ENCODE results near the gene ENO4.

The ENO4 gene

DNA sequence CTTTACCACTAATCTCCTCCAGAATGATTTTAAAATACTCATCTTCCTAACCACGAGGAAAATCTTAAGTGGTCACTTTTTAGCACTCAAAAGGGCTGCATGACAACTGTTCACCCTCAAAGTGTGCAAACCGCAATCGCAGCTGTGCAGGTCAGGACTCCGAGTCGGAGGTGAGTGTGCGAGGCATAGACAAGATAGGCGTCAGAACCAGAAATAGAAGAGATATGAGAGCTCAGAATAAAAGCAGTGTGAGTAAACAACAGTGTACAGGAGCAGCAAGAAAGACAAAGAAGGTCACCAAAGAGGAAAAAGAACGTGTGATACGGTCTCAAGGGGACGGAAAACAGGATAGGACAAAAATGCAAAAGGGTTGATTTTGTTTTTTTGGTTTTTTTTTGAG lies 17.5 kb upstream of the ENO4 start:
- no peak for DNase-seq

DNA sequence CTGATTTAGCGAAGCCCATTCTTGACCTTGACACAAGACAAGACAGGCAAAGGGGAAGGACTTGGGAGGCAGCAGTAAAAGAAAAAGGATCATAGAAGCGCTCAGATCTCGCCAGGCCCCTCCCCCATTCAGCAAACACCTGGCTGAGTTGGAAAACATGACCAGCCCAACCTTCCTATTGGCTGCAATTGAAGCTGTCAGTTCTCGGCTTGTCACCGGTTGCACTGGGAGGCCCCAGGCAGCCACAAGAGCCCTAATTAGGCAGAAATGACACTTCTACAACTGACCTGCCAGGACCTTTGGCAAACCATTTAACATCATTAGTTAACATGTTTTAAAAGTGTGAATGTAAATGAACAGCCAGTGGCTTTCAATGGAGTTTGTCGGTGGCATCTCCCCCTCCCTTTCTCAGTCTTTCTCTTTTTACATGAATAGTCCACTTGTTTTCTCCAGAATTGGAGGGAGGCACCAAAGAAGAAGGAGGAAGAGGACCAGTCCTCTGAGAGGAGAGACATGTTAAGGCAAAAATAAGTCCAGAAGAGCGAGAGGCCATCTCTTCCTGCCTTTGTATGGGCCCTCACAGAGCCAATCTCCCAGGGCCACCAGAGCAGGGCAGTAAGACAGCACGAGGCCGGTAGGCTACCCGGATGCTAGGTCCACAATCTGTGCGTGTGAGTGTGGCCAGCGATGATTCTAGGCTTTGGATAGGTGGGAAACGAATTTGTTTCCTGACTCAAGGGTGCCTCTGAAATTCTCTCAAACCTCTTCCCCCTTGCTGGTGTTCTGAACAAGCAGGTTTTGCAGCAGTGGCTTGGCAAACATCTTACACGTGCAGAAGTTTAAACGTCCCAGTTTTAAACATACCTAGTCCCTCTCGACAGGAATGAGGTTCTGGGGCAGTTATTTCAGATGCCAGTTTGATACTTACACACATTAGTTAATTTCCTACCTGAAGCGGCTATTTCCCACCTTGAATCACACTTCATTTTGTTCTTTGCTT lies 15.0 kb upstream of the ENO4 start:
- no peak for DNase-seq

DNA sequence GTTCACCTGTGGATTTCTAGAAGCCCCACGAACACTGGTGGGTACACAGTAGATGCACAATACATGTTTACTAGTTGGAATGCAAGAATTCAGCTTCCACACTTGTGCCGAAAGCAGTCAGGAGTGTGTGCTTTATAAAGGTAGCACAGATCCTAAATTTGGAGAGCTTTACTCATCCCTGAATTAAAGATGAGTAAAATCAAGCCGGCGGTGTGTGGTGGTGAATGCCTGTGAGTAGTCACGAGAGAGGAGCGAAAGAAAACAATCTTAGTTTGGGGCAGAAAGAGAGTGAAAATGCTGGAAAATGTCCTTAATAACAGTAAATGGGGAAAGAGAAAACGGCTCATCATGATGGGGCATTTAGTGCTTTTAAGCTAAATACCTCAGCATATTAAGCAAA lies 13.6 kb upstream of the ENO4 start:
- DNase-seq, result no peak

DNA sequence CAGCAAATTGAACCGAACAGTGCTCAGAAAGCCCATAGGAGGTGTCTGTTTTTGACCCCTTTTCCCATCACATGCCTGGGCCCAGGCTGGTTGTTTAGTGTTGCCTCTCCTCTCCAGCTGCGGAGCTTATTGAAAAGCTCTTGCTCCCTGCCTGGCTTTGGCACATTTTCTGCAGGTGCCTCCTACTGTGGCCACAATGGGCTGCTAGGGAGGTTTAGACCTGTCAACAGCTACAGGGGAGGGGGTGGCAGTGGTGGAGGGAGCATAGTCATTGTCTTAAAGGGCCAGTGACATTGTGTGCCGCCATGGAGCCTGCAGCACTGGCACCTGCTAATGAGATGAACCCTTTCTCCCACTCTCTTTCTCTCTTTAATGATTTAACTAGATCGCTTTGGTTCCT lies 13.2 kb upstream of the ENO4 start:
- DNase-seq, result no peak

DNA sequence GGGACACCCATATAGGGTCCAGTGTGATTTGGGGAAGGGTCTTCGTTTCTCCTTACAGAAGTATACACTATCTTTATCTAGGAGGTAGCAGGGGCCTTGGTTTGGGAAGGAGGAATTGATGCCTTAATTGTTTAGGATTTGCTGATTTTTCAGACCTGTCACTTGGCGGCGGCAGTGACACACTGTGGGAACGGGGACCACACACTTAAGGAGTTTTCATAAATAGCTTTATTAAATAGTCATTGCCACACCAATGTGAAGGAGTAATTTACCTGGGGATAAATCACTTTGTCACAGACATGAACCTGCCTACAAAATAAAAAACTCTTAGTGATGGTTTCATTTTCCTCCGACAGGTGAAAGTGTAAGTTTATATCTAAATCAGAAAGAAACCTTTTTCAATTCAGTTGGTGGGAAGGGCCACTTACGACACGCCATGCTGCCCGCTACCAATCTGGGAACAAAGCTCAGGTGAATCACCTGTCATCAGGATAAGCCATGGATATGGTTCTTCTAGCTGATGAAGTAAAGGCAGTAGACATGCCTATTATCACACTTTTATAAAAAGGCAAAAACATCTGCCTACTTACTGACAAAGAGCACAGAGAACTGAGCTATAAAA lies 12.3 kb upstream of the ENO4 start:
- DNase-seq, result no peak

DNA sequence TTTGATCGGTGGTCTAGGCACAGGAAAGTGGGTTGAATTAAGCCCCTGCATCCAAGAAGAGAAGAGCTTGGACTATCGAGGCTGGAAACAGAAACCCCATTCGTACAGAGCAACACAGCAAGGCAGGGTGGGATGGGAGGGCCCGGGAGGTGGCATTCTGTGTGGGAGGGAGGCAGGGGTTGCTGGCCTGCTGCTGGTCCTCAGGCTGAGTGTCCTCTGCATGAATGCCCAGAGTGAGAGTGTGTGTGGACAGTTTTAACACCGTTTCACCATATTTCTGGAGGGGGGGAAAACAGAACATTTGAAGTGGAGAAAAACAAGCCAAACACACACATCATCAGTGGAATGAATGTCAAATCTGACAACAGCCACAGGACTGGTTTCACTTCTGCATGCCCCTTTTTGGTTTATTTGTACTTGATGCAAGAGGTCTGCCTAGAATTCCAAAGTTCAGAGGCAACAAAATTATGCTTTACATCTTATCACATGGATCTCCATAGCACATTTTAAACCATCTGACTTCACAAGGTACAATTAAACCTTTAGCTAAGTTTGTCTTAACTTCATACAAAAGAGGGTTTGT lies 11.1 kb upstream of the ENO4 start:
- no peak for DNase-seq

DNA sequence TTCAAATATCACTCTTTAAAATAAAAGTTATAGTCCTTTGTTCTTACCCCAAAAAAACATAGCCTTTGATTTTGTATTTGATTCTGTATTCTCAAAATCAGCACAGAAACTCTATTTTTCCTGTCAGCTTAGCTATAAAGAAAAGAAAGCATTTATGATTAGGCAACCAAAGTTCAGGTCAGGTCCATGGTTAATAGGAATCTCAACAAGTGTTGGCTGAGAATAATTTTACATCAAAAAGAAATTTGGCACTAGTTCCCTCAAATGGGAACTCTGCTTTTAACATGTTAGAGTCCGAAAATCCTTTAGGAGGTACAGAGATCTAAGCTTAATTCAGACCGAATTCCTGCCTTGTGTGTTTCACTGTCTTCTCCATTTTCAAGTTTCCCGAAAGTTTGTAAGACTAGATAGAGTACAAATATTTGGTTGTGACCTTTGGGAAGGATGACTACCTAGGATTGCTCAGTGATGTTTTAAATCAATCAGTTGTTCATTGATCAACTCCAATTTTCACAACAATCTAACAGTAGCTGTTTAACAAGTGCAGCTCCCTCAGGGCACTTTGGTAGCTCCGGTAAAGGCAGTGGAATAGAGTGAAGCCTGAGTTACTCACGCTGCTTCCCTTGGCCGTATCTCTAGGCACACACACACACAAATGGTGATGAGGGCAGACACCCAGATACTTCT lies 8.8 kb upstream of the ENO4 start:
- DNase-seq, result no peak

DNA sequence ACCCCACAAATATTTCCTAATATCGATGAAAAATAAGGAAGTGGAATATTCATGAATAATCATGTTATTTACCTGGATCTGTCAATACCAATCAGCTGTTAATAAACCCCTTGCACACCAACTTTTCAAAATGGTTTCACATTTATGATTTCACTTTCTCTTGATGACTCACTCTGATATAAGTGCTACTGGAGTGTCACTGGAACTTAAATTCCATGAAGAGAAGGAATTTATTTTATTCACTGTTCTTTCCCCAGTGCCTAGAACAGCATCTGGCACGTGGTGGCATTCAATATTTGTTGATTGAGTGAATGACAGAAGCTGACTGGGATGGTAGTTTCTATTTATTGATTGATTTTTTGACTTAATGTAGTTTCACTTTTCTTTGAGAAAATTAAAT lies 3.5 kb upstream of the ENO4 start:
- DNase-seq, result no peak

DNA sequence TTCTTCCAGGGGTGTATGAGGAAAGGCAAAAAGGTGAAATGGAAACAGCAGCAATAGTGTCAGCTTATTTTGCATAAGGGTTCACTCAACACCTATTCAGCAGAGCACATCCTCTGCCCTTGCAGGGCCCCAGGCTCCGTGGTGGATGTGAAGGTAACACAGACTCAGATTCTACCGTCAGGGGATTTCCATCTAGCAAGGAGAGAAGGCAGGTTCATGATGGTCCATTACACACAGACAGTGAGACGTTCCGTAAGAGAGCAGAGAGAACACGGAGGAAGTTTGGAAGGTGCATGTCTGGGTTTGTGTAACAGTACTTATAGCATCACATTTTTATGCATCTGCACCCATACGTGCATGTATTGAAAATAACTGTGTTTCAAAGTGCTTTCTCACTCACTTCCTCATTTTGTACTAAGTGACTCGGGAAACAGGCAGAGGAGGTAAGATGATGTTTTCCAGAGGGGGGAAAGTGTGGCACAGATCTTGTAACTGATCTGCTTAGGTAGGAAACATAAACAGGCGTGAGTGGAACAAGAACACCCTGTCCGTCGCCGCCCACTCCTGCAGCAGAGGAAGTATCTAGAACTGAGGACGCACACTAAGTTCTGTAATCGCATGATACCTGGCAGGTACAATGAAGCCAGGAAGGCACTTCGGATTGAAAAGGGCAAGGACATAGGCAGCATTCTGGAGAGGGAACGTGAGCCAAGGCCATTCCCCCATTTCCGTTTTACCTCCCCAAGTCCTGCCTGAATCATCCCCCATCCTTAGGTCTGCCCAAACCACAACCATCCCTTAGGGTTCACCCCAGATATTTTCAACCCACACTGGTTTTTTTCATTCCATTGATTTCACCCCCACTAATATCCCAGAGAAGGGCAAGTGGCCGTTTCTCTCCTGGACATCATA lies 1.0 kb upstream of the ENO4 start:
- no peak for DNase-seq

DNA sequence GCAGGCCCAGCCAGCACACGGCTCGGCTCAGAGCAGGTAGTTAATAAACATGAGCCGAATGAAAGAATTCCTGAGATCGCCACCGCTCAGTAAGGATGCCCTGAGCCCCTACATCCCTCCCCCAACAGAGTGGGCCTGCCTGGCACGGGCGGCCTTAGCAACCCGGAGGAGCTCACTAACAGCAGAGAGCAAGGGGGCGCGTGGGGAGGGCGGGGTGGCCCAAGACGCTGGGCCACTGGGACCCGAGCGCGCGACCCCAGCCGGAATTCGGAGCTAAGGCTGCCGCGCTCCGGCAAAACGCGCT lies 403 bp upstream of the ENO4 start:
- DNase-seq, result no peak

DNA sequence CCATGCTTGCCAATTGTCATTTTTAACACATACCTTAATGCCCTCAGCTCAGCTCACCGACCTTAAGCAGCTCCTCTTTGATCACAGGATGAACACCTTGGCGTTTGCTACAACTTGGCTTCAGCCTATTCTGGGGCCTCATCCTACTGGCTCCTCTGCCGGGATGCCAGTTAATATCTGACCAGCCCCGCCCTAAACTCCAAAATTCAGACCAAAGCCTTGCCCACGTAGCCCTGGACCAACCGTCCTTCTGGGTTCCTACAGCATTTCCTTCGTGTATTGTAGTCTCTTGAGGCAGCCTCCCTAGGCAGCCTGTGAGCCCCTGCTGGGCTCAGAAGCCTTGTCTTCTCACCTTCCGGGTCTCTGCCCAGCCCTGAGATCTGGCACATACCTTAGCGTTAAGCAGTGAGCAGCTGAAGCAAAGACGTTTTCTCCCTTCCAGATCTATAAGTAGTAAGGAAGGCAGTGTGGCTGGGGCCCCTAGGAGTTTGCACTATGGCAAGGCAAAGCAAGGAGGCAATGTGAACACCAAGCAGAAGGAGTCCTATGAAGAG lies 836 bp downstream of the ENO4 start:
- DNase-seq, result no peak

DNA sequence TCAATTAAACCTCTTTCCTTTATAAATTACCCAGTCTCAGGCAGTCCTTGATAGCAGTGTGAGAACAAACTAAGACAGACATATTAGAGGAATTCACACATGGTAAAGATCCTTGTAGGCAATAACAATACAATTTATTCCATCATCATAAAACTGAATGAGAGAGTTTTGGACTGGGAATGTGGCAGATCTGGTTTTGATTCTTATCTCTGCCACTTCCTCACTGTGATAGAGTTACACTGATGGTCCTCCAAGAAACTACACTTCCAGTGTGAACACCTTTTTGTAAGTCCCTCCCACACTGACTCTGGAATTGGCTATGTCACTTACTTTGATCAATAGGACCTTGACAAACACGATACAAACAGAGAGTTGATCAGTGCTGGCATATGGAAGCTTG lies 2.9 kb downstream of the ENO4 start:
- DNase-seq, result no peak

DNA sequence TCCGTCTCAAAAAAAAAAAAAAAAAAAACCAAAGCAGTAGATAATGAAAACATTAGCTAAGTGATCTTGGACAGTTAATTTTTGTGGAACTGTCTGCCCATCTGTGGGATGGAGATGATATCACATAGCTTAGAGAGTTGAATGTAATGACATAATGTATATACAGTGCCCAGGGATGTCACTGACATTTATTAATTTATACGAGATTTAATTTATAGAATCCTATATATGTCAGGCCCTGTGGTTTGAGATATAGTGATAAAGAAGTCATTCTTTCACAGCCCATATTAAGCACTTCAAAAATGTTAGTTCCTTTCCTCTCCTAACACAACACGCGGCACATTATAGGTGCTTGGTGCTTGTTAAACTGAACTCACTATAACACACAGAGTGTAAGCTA lies 4.0 kb downstream of the ENO4 start:
- no peak for DNase-seq

DNA sequence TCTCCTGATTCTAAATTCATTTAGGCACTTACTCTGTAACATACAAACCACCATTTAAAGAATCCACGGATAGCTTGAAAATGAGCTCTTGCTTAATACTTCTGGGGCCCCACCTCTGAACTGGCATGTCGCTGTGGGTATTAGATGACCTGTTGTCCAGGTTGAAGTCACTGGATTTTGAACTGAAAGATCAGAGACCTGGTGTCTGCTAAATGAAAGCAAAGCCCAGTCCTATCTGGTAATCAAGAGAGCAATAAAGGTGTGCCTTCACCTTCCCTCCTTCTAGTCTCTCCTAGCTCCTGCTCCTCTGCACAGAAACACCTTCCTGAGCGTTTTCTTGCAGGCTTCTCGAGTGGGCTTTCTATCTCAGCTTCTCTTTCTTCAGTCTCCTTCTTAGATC lies 4.4 kb downstream of the ENO4 start:
- DNase-seq, result no peak

DNA sequence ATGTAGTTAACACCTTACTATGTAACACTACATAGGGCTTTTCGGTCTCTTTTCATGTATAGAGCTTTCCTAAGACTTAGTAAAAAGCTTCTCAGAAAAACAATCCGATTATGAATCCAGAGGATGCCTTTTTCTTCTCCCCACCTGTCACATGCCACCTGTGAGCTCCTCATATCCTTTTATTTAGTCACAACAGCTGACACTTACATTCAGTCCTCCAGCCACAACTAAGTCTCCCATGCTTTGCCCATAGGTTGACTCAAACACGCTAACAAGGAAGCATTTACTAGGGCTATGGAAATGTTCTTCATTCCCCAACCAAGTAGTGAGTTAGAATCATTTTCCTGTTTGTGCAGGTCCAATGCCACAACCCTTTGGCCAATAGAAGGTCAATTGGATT lies 7.9 kb downstream of the ENO4 start:
- DNase-seq, result no peak

DNA sequence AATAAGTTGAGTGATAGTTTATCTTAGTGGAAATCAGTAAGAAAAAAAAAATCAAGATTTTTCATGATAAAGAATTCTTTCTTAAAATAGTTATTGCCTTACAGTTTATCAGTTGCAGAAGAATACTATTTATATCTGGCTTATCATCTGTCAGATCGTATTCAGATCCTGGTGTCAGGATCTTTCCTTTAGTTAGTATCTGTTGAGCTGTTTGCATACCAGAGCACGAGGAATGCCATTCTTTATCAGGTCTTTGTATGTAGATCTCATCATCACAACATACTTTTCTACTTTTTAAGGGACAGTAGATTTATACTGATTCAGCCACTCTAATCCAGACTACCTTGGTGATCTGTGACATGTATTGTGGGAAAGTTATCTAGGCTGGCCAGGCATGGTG lies 12.5 kb downstream of the ENO4 start:
- no peak for DNase-seq

DNA sequence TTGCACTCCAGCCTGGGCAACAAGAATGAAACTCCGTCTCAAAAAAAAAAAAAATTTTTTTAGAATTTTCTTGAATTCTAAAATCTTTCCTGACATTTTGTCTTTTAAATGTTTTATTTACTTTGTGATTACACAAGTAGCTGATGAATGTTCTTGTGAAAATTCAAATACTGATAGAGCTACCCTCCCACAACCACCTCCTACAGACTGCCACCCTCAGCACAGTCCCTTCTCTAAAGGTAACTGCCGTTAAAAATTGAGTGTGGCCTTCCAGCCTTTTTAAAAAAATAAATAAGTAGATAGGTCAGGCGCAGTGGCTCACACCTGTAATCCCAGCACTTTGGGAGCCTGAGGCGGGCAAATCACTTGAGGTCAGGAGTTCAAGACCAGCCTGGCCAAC lies 15.1 kb downstream of the ENO4 start:
- no peak for DNase-seq

DNA sequence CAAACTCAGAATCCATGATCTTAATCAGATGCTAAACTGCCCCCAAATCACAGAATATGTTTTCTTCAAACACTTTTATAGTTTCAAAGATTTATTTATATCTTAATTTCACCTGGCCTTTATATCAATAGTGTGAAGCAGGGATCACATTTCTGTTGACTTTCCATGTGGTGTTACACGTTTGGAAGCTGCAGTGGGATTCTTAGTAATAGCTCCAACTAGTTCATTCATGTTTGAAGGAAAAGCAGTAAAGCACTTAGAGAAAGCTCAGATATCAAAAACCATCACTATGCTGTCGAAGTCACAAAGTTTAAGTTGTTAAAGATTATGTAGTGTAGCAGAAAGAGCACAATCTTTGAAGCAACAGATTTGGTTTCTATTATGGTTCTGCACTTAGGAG lies 16.8 kb downstream of the ENO4 start:
- DNase-seq, result no peak

DNA sequence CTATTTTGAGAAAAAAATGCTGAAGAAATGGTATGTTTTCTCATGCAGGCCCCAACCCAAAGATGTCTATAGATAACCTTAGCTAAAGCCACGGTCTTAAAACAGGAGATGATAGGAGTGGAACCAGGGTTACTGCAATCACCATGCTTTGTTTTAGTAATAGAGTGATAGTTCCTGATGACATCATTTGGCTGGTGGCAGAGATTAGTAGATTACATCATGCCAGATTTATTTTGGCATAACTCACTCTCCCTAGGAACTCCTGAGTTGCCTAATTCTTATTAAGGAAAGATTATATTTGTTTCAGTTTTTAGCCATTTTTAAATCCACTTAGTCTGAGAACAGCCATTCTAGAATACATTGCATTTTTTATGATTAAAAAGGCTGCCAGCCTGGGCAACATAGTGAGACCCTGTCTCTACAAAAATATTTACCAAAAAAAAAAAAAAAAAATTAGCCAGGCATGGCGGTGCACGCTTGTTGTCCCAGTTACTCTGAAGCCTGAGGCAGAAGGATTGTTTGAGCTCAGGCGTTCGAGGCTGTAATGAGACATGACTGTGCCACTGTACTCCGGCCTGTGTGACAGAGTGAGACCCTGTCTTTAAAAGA lies 17.8 kb downstream of the ENO4 start:
- DNase-seq, result no peak

DNA sequence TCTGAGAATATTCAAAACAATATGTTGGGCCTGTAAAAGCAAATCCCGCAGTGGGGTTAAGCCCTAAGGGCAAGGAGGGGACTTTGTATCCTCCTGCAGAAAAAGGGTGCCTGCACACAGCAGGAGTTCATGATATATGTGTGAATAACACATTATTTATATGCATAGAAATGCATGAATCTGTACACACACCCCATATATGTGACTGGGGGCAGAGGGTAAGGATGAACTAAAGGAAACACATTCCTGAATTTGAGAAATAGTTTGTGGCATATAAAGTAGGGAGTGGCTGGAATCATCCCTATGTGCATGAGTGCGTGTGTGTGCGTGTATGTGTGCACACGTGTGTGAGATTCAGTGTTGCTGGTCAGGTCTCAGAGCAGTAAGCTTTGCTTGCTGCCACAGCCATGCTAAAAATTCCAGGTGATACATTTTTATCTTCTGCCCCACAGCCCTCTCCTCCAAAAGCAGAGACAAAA lies 18.9 kb downstream of the ENO4 start:
- DNase-seq, result no peak

DNA sequence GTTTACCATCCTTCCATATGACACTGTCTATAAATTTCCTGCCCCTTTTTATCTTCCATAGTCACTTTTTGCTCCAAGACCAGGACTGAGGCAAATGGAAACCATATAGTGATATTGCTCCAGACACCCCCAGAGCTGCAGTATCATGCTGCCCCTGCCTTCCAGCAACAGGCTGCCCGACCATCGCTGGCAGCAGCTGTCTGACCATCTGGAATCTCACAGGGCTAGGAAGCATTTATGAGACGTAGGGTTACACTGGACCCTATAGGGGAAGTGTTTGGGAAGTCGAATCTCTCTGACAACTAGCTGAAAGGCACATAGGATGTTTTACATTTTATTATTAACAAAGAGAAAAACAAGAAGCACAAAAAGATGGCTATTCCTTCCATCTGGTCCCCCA lies 19.4 kb downstream of the ENO4 start:
- no peak for DNase-seq

DNA sequence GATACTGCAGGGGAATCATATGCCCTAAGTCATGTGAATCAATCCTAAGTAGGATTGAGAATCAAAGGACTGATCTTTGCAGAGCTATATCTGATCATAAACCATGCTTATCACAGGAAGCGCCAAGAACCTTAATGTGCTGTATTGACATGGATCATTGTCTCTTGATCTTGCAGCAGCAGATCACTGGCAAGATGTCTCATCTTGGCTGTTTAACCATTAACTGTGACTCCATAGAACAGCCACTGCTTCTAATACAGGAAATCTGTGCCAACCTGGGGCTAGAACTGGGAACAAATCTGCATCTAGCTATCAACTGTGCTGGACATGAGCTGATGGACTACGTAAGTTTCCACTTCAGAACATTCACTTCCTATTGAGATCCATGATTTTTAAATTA lies 21.6 kb downstream of the ENO4 start:
- no peak for DNase-seq

Data from activated CD8-positive, alpha-beta memory T cell treated with anti-CD3 and anti-CD28 coated beads for 24 hours (primary cell).